ENCODE results near the gene HNRNPA2B1.
"Not testable (repeated sequence)": the region's sequence is repeated elsewhere in the genome, so short reads cannot be mapped to it uniquely, and the experiment has no call there.

HNRNPA2B1 gene

GRCh38 chr7:26172048-26172447, 28.5 kb downstream of the HNRNPA2B1 start:
- H3K79me2 ChIP-seq (ENCODE audit: control insufficient read depth, insufficient read depth, low read length, unreplicated experiment), result no peaks in the 10 kb centered on the region

GRCh38 chr7:26171601-26172000, 28.9 kb downstream of the HNRNPA2B1 start:
- H3K36me3 ChIP-seq (ENCODE audit: insufficient read depth, low read length), result no peaks in the 10 kb centered on the region
- no peak overlapping the region for H3K27ac ChIP-seq (ENCODE audit: low read depth, low read length)
- H3K27me3 ChIP-seq (ENCODE audit: insufficient read depth, low read length), result no peaks in the 10 kb centered on the region
- H3K4me3 ChIP-seq (ENCODE audit: low read depth, low read length), result no peak overlapping the region
- H3K79me2 ChIP-seq (ENCODE audit: control insufficient read depth, insufficient read depth, low read length, unreplicated experiment), result no peaks in the 10 kb centered on the region
- no peaks in the 10 kb centered on the region for H3K4me1 ChIP-seq (ENCODE audit: control insufficient read depth, insufficient read depth, low read length, unreplicated experiment)
- no peak overlapping the region for H2AFZ ChIP-seq (ENCODE audit: low read length, unreplicated experiment)

More at GRCh38 chr7:26172048-26172447, 28.5 kb downstream of the HNRNPA2B1 start:
- no peak overlapping the region for H3K27ac ChIP-seq (ENCODE audit: low read depth, low read length)
- no peaks in the 10 kb centered on the region for H3K36me3 ChIP-seq (ENCODE audit: insufficient read depth, low read length)
- H3K4me3 ChIP-seq (ENCODE audit: low read depth, low read length), result no peak overlapping the region
- no peaks in the 10 kb centered on the region for H3K27me3 ChIP-seq (ENCODE audit: insufficient read depth, low read length)
- H2AFZ ChIP-seq (ENCODE audit: low read length, unreplicated experiment), result no peak overlapping the region
- H3K4me1 ChIP-seq (ENCODE audit: control insufficient read depth, insufficient read depth, low read length, unreplicated experiment), result no peaks in the 10 kb centered on the region

GRCh38 chr7:26170663-26171062, 29.9 kb downstream of the HNRNPA2B1 start:
- no peak overlapping the region for H2AFZ ChIP-seq (ENCODE audit: low read length, unreplicated experiment)
- no peaks in the 10 kb centered on the region for H3K4me1 ChIP-seq (ENCODE audit: control insufficient read depth, insufficient read depth, low read length, unreplicated experiment)
- H3K27ac ChIP-seq (ENCODE audit: low read depth, low read length), result no peak overlapping the region
- no peak overlapping the region for H3K4me3 ChIP-seq (ENCODE audit: low read depth, low read length)
- H3K27me3 ChIP-seq (ENCODE audit: insufficient read depth, low read length), result no peaks in the 10 kb centered on the region
- no peaks in the 10 kb centered on the region for H3K79me2 ChIP-seq (ENCODE audit: control insufficient read depth, insufficient read depth, low read length, unreplicated experiment)
- no peaks in the 10 kb centered on the region for H3K36me3 ChIP-seq (ENCODE audit: insufficient read depth, low read length)

- Histone ChIP-seq H3K27me3 (ENCODE audit: insufficient read depth, low read length) (no peaks in the 10 kb centered on the region), H3K4me1 (ENCODE audit: control insufficient read depth, insufficient read depth, low read length, unreplicated experiment) (no peaks in the 10 kb centered on the region), H3K79me2 (ENCODE audit: control insufficient read depth, insufficient read depth, low read length, unreplicated experiment) (no peaks in the 10 kb centered on the region), H3K36me3 (ENCODE audit: insufficient read depth, low read length) (no peaks in the 10 kb centered on the region), H3K4me3 (ENCODE audit: low read depth, low read length) (no peak overlapping the region), H2AFZ (ENCODE audit: low read length, unreplicated experiment) (no peak overlapping the region), H3K27ac (ENCODE audit: low read depth, low read length) (no peak overlapping the region)
Measured at GRCh38 chr7:26169271-26169670, 31.3 kb downstream of the HNRNPA2B1 start.

- Histone ChIP-seq H3K27me3 (ENCODE audit: insufficient read depth, low read length) (no peaks in the 10 kb centered on the region), H3K4me3 (ENCODE audit: low read depth, low read length) (no peak overlapping the region), H3K27ac (ENCODE audit: low read depth, low read length) (no peak overlapping the region), H3K4me1 (ENCODE audit: control insufficient read depth, insufficient read depth, low read length, unreplicated experiment) (no peaks in the 10 kb centered on the region), H2AFZ (ENCODE audit: low read length, unreplicated experiment) (no peak overlapping the region), H3K36me3 (ENCODE audit: insufficient read depth, low read length) (no peaks in the 10 kb centered on the region), H3K79me2 (ENCODE audit: control insufficient read depth, insufficient read depth, low read length, unreplicated experiment) (no peaks in the 10 kb centered on the region)
Measured at GRCh38 chr7:26168458-26169023, 32.0 kb downstream of the HNRNPA2B1 start.

GRCh38 chr7:26167303-26167934, 33.1 kb downstream of the HNRNPA2B1 start:
- H3K27me3 ChIP-seq (ENCODE audit: insufficient read depth, low read length), result no peaks in the 10 kb centered on the region
- H2AFZ ChIP-seq (ENCODE audit: low read length, unreplicated experiment), result no peak overlapping the region
- H3K79me2 ChIP-seq (ENCODE audit: control insufficient read depth, insufficient read depth, low read length, unreplicated experiment), result no peaks in the 10 kb centered on the region
- H3K4me3 ChIP-seq (ENCODE audit: low read depth, low read length), result no peak overlapping the region
- H3K4me1 ChIP-seq (ENCODE audit: control insufficient read depth, insufficient read depth, low read length, unreplicated experiment), result no peaks in the 10 kb centered on the region
- no peaks in the 10 kb centered on the region for H3K36me3 ChIP-seq (ENCODE audit: insufficient read depth, low read length)
- no peak overlapping the region for H3K27ac ChIP-seq (ENCODE audit: low read depth, low read length)

GRCh38 chr7:26166684-26167266, 33.8 kb downstream of the HNRNPA2B1 start:
- Histone ChIP-seq H3K4me3 (ENCODE audit: low read depth, low read length) (no peak overlapping the region), H3K27me3 (ENCODE audit: insufficient read depth, low read length) (no peaks in the 10 kb centered on the region), H3K36me3 (ENCODE audit: insufficient read depth, low read length) (no peaks in the 10 kb centered on the region), H3K27ac (ENCODE audit: low read depth, low read length) (no peak overlapping the region), H3K4me1 (ENCODE audit: control insufficient read depth, insufficient read depth, low read length, unreplicated experiment) (no peaks in the 10 kb centered on the region), H2AFZ (ENCODE audit: low read length, unreplicated experiment) (no peak overlapping the region), H3K79me2 (ENCODE audit: control insufficient read depth, insufficient read depth, low read length, unreplicated experiment) (no peaks in the 10 kb centered on the region)

- Histone ChIP-seq H3K36me3 (ENCODE audit: insufficient read depth, low read length) (no peaks in the 10 kb centered on the region), H2AFZ (ENCODE audit: low read length, unreplicated experiment) (no peak overlapping the region), H3K27ac (ENCODE audit: low read depth, low read length) (no peak overlapping the region), H3K79me2 (ENCODE audit: control insufficient read depth, insufficient read depth, low read length, unreplicated experiment) (no peaks in the 10 kb centered on the region), H3K4me3 (ENCODE audit: low read depth, low read length) (no peak overlapping the region), H3K4me1 (ENCODE audit: control insufficient read depth, insufficient read depth, low read length, unreplicated experiment) (no peaks in the 10 kb centered on the region), H3K27me3 (ENCODE audit: insufficient read depth, low read length) (no peaks in the 10 kb centered on the region)
Measured at GRCh38 chr7:26165950-26166683, 34.4 kb downstream of the HNRNPA2B1 start.

- not testable (repeated sequence) for H3K4me3 ChIP-seq (ENCODE audit: low read depth, low read length); H3K79me2 ChIP-seq (ENCODE audit: control insufficient read depth, insufficient read depth, low read length, unreplicated experiment); H3K27ac ChIP-seq (ENCODE audit: low read depth, low read length); H3K4me1 ChIP-seq (ENCODE audit: control insufficient read depth, insufficient read depth, low read length, unreplicated experiment); H2AFZ ChIP-seq (ENCODE audit: low read length, unreplicated experiment); H3K36me3 ChIP-seq (ENCODE audit: insufficient read depth, low read length); H3K27me3 ChIP-seq (ENCODE audit: insufficient read depth, low read length)
Measured at GRCh38 chr7:26163804-26164203, 36.7 kb downstream of the HNRNPA2B1 start.

GRCh38 chr7:26162431-26162830, 38.1 kb downstream of the HNRNPA2B1 start:
- no peaks in the 10 kb centered on the region for H3K36me3 ChIP-seq (ENCODE audit: insufficient read depth, low read length)
- H3K27me3 ChIP-seq (ENCODE audit: insufficient read depth, low read length), result no peaks in the 10 kb centered on the region
- no peak overlapping the region for H3K27ac ChIP-seq (ENCODE audit: low read depth, low read length)
- no peak overlapping the region for H2AFZ ChIP-seq (ENCODE audit: low read length, unreplicated experiment)
- peaks cover 11% of the 10 kb centered on the region for H3K4me1 ChIP-seq (ENCODE audit: control insufficient read depth, insufficient read depth, low read length, unreplicated experiment)
- no peaks in the 10 kb centered on the region for H3K79me2 ChIP-seq (ENCODE audit: control insufficient read depth, insufficient read depth, low read length, unreplicated experiment)
- no peak overlapping the region for H3K4me3 ChIP-seq (ENCODE audit: low read depth, low read length)
